DOHH2 (cell line): Measurements from ENCODE around the gene RAB5IF.

Experiments used
- H3F3A ChIP-seq: fragments of 200-600 bp; sonication (generic), shearing (Covaris generic); 2 replicates; pipeline ENCODE4 v1.6.0; 2016; ENCODE audit warnings: antibody characterized with exemption, mild to moderate bottlenecking; ENCODE audit not compliant: control insufficient read depth, insufficient read depth
- H3K27ac ChIP-seq: fragments of 200-600 bp; sonication (generic); 2 replicates; pipeline ENCODE4 v1.5.1; 2014; ENCODE audit warnings: low read depth, mild to moderate bottlenecking, low read length, moderate library complexity
- H3K27me3 ChIP-seq: fragments of 200-600 bp; sonication (generic); 2 replicates; pipeline ENCODE4 v1.6.1; 2014; ENCODE audit warnings: mild to moderate bottlenecking, low read length, mixed read lengths; ENCODE audit not compliant: control insufficient read depth
- H3K36me3 ChIP-seq: fragments of 200-600 bp; sonication (generic); 2 replicates; pipeline ENCODE4 v1.6.1; 2014; ENCODE audit warnings: mild to moderate bottlenecking, low read length, moderate library complexity, mixed read lengths; ENCODE audit not compliant: control insufficient read depth
- H3K4me1 ChIP-seq: fragments of 200-600 bp; sonication (generic); 2 replicates; pipeline ENCODE4 v1.6.1; 2014; ENCODE audit warnings: mild to moderate bottlenecking, low read length, mixed read lengths; ENCODE audit not compliant: control insufficient read depth
- H3K4me2 ChIP-seq: fragments of 200-600 bp; sonication (generic); 2 replicates; pipeline ENCODE4 v1.6.0; 2014; ENCODE audit warnings: mild to moderate bottlenecking, low read length, moderate library complexity
- H3K4me3 ChIP-seq: fragments of 200-600 bp; sonication (generic); 2 replicates; pipeline ENCODE4 v1.5.1; 2014; ENCODE audit warnings: mild to moderate bottlenecking, low read length, mixed read lengths
- H3K79me2 ChIP-seq: fragments of 200-600 bp; sonication (generic); 2 replicates; pipeline ENCODE4 v1.6.1; 2014; ENCODE audit warnings: mild to moderate bottlenecking, low read length, mixed read lengths; ENCODE audit not compliant: control insufficient read depth
- H3K9me2 ChIP-seq: fragments of 200-600 bp; sonication (generic); replicated peaks from 2 replicates; pipeline ENCODE4 v1.6.1; 2014; ENCODE audit warnings: mild to moderate bottlenecking, low read length, mixed read lengths; ENCODE audit not compliant: control insufficient read depth
- H3K9me3 ChIP-seq: fragments of 200-600 bp; sonication (generic); 2 replicates; pipeline ENCODE4 v1.6.1; 2014; ENCODE audit warnings: antibody characterized with exemption, low read length, mixed read lengths; ENCODE audit not compliant: control insufficient read depth, insufficient read depth
- H4K20me1 ChIP-seq: fragments of 200-600 bp; sonication (generic); 2 replicates; pipeline ENCODE4 v1.6.0; 2014; ENCODE audit warnings: low read depth, mild to moderate bottlenecking, antibody characterized with exemption, low read length, moderate library complexity; ENCODE audit not compliant: control insufficient read depth, insufficient read depth
- CTCF ChIP-seq: fragments of 200-600 bp; sonication (generic); IDR thresholded peaks from one replicate; pipeline ENCODE4 v1.5.1; 2014; ENCODE audit warnings: antibody characterized with exemption, mild to moderate bottlenecking, low read depth, low read length; ENCODE audit not compliant: poor library complexity, severe bottlenecking
- EZH2phosphoT487 ChIP-seq: fragments of 200-600 bp; sonication (generic); IDR thresholded peaks from 2 replicates; pipeline ENCODE4 v1.6.1; 2017; ENCODE audit warnings: borderline replicate concordance, mild to moderate bottlenecking, antibody characterized with exemption, low read length, moderate library complexity, mixed read lengths

Gene RAB5IF

GRCh38 chr20:36613974-36614373 is 8.4 kb downstream of the RAB5IF start:
- H3K27me3 ChIP-seq = no peaks in the 10 kb centered on the region
- TF ChIP-seq CTCF (no peak), EZH2phosphoT487 (no peak)
- H3K4me2 ChIP-seq = no peak overlapping the region
- H3K9me2 ChIP-seq = no peaks in the 10 kb centered on the region
- H3K4me1 ChIP-seq = no peaks in the 10 kb centered on the region
- no peak overlapping the region for H3K4me3 ChIP-seq
- peaks cover 4% of the 10 kb centered on the region; the same call in 1 of the 2 replicates for H3F3A ChIP-seq
- H3K36me3 ChIP-seq = peaks cover 57% of the 10 kb centered on the region
- no peak overlapping the region for H3K27ac ChIP-seq
- no peaks in the 10 kb centered on the region for H3K9me3 ChIP-seq
- H4K20me1 ChIP-seq = no peaks in the 10 kb centered on the region
- peaks cover 9% of the 10 kb centered on the region; the same call in 1 of the 2 replicates for H3K79me2 ChIP-seq

GRCh38 chr20:36614781-36615557 is 9.4 kb downstream of the RAB5IF start:
- H3K79me2 ChIP-seq = peaks cover 6% of the 10 kb centered on the region; the same call in 1 of the 2 replicates
- no peak overlapping the region for H3K4me3 ChIP-seq
- no peak for TF ChIP-seq EZH2phosphoT487
- no peak for TF ChIP-seq CTCF
- no peaks in the 10 kb centered on the region for H3K9me2 ChIP-seq
- peaks cover 4% of the 10 kb centered on the region; the same call in 1 of the 2 replicates for H3F3A ChIP-seq
- H4K20me1 ChIP-seq = no peaks in the 10 kb centered on the region
- no peak overlapping the region for H3K4me2 ChIP-seq
- peaks cover 48% of the 10 kb centered on the region for H3K36me3 ChIP-seq
- H3K27ac ChIP-seq = no peak overlapping the region
- H3K4me1 ChIP-seq = no peaks in the 10 kb centered on the region
- H3K9me3 ChIP-seq = no peaks in the 10 kb centered on the region
- H3K27me3 ChIP-seq = no peaks in the 10 kb centered on the region

GRCh38 chr20:36620917-36621316 is 15.3 kb downstream of the RAB5IF start:
- TF ChIP-seq EZH2phosphoT487 (no peak), CTCF (no peak)
- no peaks in the 10 kb centered on the region for H3K36me3 ChIP-seq
- H3K4me1 ChIP-seq = no peaks in the 10 kb centered on the region
- peaks cover under 1% of the 10 kb centered on the region; the same call in 1 of the 2 replicates for H3F3A ChIP-seq
- no peaks in the 10 kb centered on the region for H3K9me3 ChIP-seq
- no peaks in the 10 kb centered on the region for H3K9me2 ChIP-seq
- H3K27ac ChIP-seq = no peak overlapping the region
- H3K27me3 ChIP-seq = no peaks in the 10 kb centered on the region
- no peaks in the 10 kb centered on the region for H4K20me1 ChIP-seq
- H3K79me2 ChIP-seq = no peaks in the 10 kb centered on the region
- H3K4me2 ChIP-seq = no peak overlapping the region
- H3K4me3 ChIP-seq = no peak overlapping the region
